B cell (primary cell): ENCODE data around the gene TMIGD2.

Experiments used
- EZH2 ChIP-seq: IDR thresholded peaks from 2 replicates; pipeline ENCODE4 v1.6.1; 2012; ENCODE audit warnings: borderline replicate concordance, low read depth, mild to moderate bottlenecking, moderate library complexity, low read length; ENCODE audit not compliant: insufficient read depth, poor library complexity, severe bottlenecking
- TF ChIP-seq, protein P1 (sequence below): fragments of 200-600 bp; IDR thresholded peaks from one replicate; pipeline ENCODE4 v1.8.0; 2022; ENCODE audit warnings: antibody characterized with exemption, mild to moderate bottlenecking

DNA sequence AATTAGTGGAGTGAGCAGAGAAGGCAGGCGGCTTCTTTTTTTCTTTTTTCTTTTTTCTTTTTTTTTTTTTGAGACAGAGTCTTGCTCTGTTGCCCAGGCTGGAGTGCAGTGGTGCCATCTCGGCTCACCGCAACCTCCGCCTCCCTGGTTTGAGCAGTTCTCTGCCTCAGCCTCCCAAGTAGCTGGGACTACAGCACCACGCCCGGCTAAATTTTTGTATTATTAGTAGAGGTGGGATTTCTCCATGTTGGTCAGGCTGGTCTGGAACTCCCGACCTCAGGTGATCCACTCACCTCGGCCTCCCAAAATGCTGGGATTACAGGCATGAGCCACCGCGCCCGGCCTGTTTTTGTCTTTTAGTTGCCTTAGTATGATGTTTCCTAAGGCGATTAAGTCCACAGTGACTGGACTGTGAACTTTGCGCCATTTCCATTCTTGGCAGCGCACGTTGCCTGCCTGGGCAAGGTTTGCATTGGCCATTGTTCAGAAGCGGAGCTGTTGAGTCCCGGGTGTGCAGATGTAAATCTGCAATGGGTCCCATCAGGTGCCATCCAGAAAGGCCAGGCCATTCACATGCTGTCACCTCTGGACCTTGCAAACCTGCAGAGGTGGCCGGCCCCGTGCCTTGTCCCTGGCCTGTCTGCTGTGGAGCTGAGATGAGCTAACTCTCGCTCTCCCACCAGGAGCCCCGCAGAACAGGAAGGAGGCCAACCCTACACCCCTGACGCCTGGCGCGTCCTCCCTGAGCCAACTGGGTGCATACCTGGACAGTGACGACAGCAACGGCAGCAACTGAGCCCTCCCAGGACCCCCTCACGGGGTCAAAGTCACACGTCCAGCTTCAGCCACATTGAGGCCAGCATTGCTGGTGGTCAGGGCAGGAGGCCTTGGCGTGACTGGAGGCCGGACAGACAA lies 34.0 kb downstream of the TMIGD2 start:
- TF ChIP-seq, protein P1, sequence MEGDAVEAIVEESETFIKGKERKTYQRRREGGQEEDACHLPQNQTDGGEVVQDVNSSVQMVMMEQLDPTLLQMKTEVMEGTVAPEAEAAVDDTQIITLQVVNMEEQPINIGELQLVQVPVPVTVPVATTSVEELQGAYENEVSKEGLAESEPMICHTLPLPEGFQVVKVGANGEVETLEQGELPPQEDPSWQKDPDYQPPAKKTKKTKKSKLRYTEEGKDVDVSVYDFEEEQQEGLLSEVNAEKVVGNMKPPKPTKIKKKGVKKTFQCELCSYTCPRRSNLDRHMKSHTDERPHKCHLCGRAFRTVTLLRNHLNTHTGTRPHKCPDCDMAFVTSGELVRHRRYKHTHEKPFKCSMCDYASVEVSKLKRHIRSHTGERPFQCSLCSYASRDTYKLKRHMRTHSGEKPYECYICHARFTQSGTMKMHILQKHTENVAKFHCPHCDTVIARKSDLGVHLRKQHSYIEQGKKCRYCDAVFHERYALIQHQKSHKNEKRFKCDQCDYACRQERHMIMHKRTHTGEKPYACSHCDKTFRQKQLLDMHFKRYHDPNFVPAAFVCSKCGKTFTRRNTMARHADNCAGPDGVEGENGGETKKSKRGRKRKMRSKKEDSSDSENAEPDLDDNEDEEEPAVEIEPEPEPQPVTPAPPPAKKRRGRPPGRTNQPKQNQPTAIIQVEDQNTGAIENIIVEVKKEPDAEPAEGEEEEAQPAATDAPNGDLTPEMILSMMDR: peak; percentile 60
- no peak for TF ChIP-seq EZH2
